ENCODE measurements around the gene HMGCS2.

- TF ChIP-seq SP2 (IDR thresholded peaks at IDR 0.05; ENCODE audit: extremely low read depth, low read depth, low read length, poor library complexity, severe bottlenecking) (no peak), MEF2A (IDR thresholded peaks at IDR 0.05; ENCODE audit: control insufficient read depth, low read depth, low read length) (no peak)
These were observed 66.3 kb downstream of the HMGCS2 start for GRCh38 chr1:119702384-119702783.

Measured in K562 (cell line).